Endometrial microvascular endothelial cells (primary cell): Measurements from ENCODE around the gene ZNF286A. TPM values are rescaled to one million over a fixed set of nuclear protein-coding genes. Genes with fewer than 3 reads are reported as not detected.
"Not testable (repeated sequence)": the region's sequence is repeated elsewhere in the genome, so short reads cannot be mapped to it uniquely, and the experiment has no call there.

ENCODE experiments used
- in situ Hi-C: cut with HindIII; loops from 2 replicates; pipeline ENCODE4 v1.10.0; 2017; ENCODE audit warnings: low sequenced_read_pairs, low pct_unique_long_range_greater_than_20kb; ENCODE audit errors: inconsistent ontology term
- total RNA-seq: library from RNA; depleted of rRNA; stranded (reverse); fragments of >200 nt; gene quantifications from one replicate; pipeline ENCODE4 v1.2.3, GENCODE V29; 2015; ENCODE audit errors: inconsistent ontology term

ZNF286A gene
- total RNA-seq, 1 donor from 2014 or later, result 32.4 TPM

DNA sequence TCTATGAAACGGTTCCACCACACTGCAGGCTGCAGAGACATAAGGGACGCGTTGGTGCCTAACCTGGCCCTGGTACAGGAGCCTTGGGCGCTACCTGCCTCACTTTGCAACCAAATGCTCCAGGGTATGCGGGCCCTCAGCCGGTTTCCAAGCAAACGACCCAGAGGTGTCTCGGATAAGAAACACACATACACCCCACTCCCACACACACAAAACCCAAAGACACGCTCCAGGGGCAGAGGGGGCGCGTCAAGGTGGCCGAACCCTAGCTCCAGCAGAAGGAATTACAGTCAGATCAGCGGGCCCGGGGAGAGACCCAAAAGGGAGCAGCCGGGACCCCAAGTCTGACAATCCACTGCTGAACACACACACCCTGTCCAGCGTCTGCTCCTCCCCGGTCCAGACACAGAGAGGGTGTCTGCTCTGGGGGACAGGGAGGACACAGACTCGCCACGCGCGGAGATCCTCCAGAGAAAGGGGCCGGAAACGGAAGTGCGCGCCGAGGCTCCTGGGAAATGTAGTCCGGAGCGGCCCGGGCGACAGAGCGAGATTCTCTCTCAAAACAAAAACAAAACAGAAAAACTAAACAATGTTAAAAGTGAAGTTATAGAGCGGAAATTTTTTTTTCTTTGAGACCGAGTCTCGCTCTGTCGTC is 15.6 kb upstream of the ZNF286A start, which contains the start of gene TRIM16:
TRIM16 (minus strand) TSS at position 488 of the 655 bp plus-strand sequence. CDS start 32,702 bp downstream, outside the sequence.
- in situ Hi-C loops, result not testable (repeated sequence)

DNA sequence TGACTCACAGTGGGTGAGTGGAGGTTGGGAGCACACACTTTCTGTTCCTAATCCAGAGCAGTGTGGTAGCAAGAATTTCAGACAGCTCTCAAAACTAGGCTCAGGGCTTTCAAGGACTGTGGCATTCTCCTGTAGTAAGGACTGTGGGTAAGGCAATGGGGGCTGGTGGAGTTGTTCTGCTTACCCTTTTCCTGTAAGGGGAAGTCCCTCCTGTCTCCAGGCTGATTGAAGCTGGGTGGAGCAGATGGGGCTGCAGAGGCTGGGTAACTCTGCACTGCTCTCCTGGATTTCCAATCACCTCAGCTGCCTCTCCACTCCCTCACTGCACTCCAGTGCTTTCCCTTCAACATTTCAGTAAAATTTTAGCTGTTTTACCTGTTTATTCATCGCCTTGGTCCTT is 12.1 kb upstream of the ZNF286A start:
- in situ Hi-C loops, result not testable (repeated sequence)

DNA sequence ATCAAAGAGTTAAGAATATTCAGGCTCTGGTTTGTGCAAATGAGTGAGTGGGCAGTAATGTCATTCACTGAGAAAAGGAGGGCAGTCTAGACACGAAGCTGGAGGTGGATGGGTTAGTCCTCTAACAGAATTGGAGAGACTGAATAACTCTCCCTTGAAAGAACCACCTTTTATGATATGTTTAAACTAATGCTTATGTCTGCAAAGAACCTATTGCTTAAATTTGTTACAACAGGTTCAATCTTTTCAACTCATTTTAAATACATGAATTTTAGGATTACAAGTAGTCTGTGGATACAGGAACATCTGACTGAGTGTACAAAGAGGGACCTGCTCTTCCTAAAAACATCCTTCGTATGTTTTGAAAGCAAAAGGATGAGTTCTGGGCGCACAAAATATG is 585 bp upstream of the ZNF286A start:
- in situ Hi-C loops, result not testable (repeated sequence)

DNA sequence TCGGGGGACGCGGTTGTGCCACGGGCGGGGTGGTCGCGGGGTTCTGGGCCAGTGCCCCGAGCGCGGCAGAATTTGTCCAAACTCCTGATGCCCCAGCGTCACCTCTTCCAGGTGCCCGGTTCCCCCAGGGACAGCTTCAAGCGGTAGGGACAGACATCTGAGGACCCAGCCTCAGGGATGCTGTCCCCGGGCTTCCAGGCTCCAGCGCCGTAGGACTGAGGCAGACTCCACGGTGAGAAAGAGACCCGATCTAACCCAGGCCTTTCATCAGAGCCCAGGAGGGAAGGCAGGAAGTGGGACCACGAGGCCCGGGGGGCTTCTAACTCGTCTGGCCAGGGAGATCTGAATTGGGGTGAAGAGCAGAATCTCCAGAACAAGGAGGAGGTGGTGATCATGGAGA is 385 bp downstream of the ZNF286A start:
- in situ Hi-C loops, result not testable (repeated sequence)

DNA sequence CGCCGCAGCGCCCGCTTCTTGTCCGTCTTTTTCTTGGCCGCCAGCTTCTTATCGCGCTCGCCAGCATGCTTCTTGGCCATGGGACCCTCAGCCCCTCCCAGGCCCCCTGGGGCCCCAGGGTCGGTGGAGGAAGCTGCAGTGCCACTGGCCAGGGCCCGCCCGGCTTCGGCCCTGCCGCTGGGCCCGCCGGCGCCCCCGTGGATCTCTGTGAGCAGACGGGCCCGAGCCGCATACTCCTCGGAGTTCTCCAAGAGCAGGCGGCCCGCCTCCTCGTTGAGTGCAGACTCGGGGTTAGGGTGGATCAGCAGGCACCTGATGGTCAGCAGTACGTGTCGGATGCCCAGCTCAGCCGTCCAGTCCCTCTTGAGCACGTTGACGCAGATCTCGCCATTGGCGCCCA is 4.7 kb downstream of the ZNF286A start:
- in situ Hi-C loops, result not testable (repeated sequence)

DNA sequence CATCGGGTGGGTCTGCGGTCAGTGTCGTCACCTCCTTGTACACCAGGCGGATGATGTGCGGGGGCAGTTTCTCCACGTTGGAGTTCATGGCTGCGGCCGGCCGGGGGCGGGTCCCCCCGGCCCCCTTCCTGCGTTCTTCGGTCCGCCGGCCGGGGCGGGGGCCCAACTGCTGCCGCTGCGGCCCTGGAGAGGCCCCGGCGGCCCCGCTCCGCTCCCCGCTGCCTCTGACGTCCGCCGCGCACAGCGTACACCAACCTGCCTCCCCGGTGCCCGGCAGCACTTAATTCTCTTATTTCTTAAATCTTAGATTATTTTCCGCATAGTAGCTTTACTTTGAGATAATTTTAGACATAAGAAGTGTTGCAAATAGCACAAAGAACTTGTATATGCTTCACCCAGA is 5.3 kb downstream of the ZNF286A start:
- in situ Hi-C loops, result not testable (repeated sequence)

DNA sequence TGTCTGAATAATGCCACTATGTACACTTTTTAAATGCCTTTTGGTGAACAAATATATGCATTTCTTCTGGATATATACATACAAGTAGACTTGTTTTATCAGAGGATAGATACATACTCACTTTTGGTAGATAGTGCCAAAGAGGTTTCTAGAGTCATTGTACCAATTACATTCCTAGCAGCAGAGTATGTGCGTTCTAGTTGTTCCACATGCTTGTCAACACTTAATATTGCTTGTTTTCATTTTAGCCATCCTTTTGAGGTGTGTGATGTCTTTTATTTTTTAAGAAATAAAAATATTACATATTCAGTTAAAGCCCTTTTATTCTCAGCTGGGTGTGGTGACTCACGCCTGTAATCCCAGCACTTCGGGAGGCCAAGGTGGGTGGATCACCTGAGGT is 9.3 kb downstream of the ZNF286A start:
- in situ Hi-C loops, result not testable (repeated sequence)

DNA sequence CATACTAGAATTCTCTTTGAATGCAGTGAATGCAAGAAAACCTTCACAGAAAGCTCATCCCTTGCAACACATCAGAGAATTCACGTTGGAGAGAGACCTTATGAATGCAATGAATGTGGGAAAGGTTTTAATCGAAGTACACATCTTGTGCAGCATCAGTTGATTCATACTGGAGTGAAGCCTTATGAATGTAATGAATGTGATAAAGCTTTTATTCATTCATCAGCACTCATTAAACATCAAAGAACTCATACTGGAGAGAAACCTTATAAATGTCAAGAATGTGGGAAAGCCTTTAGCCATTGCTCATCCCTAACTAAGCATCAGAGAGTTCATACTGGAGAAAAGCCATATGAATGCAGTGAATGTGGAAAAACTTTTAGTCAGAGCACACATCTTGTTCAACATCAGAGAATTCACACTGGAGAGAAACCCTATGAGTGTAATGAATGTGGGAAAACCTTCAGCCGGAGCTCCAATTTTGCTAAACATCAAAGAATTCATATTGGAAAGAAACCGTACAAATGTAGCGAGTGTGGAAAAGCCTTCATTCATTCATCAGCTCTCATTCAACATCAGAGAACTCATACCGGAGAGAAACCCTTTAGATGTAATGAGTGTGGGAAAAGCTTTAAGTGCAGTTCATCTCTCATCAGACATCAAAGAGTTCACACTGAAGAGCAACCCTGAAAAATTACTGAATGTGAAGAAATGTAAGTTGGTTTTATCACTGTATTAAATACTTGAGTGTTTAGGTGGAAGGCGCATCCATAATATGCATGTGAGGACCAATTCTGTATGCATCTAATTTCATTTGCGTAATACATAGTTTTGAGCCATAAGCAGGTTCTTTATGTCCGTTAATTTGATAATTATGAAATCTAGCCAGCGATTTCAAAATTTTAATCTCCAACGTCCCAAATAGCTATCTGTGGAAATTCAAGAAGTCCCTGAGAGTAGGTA is 17.3 kb downstream of the ZNF286A start:
- in situ Hi-C loops, result not testable (repeated sequence)

DNA sequence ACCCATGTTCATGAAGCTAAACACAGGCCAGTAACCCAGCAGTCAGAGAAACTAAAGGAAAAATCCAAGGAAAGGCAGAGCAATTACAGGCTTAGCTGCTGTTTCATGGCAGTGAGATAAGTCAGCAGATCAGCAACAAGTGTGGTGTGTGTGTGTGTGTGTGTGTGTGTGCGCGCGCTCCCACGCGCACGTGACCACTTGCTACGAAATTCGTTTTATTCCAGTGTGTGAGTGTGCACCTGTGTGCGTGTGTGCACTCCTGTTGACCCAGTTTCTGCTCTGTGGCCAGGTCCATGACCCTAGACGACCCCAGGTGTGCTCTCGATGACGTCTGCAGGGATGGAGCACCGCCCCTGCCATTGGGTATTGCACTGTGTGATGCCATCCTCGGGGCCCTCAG is 31.0 kb downstream of the ZNF286A start:
- in situ Hi-C loops, result not testable (repeated sequence)

DNA sequence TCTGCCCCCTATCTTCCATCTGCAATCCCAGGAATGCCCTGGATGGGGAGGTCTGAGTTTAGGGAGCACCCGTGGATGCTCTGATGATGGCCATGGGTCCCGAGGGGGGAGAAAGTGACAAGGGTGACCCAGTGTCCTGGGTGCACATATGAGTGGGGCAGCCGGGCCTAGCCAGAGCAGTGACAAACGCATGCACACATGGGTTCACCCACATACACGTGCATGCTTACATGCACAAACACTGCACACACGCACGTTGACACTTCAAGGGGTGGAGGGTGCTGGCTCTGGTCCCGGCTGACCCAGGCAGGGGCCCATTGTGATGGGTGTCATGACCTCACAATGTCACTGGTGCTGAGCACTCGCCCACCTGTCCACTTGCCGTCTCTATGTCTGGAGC is 32.3 kb downstream of the ZNF286A start, which contains the start of gene TBC1D26:
TBC1D26 (plus strand) TSS at position 384 of the 400 bp plus-strand sequence. CDS start 3,066 bp downstream, outside the sequence.
- in situ Hi-C loops, result not testable (repeated sequence)

DNA sequence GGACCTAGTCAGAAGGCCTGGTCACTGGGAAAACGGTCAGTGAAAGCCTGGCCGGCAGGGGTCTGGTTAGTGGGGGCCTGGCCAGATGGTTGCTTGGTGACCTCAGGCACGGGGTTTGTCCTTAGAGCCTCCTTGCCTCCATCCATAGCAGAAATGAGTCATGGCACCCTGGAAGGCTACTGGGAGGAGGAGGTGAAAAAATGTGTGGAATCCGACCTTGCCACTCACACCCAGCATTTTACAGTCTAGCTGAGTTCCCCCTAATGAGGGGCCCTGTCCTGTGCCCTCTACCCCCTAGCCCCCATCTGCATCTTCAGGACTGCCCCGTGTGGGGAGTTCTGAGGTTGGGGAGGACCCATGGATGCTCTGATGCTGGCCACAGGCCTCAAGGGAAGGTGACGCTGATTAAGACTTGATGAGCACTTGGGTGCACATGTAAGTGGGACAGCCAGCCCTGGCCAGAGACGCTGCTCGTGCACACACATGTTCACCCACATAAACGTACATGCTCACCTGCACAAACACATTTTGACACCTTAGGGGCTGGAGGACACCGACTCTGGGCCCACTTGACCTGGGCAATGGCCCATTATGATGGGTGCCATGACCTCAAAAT is 33.7 kb downstream of the ZNF286A start:
- in situ Hi-C loops, result not testable (repeated sequence)

DNA sequence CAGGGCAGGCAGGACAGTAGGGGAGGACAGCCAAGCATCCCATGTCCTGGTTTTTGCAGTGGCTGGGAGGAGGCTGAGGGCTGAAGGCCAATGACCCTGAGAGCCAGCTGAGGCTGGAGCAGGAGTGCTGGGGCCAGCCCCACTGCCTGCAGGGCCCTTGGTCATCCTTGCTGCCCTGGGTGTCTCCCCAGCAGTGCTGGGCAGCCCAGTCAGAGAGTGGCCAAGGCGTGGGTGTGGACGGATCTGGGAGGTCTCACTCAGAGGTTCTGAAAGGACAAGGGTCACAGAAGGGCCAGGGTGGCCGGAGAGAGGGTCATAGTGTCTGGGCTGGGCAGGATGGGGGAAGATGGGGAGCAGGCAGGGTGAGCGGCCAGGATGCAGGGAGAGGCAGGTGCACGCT is 37.0 kb downstream of the ZNF286A start:
- in situ Hi-C loops, result not testable (repeated sequence)

DNA sequence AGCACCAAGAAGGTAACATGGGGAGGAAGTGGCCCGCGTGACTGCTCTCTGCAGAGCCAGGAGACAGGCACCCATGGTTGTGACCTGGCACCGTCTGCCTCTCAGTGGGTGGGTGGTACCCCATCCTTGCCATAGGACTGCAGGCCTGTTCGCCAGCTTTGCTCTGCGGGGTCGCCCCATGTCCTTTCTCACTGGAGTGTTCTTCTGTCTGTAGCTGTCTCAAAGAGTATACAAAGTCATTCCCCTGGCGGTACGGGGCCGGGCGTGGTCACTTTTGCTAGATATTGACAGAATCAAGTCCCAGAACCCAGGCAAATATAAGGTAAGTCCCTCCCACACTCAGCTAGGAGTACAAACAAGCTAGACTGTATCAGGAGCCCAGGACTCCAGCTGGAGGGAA is 38.5 kb downstream of the ZNF286A start:
- in situ Hi-C loops, result no loop called here

DNA sequence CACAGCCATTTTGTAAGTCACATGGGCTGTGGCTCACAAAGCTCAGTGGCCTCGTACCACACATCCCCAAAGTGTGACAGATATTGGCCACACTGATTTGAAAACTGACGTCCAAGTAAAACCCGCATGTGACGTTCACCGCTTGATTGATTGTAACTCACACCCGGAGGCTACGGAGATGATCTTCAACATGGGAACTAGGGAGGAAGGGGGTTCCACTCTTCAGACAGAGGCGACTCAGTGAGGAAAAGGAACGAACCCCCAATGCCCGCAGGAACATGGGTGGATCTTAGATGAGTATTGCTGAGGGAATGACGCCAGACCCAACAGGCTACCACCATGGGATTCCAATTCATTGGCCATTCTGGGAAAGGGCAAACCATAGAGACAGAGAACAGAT is 39.7 kb downstream of the ZNF286A start:
- in situ Hi-C loops, result not testable (repeated sequence)

DNA sequence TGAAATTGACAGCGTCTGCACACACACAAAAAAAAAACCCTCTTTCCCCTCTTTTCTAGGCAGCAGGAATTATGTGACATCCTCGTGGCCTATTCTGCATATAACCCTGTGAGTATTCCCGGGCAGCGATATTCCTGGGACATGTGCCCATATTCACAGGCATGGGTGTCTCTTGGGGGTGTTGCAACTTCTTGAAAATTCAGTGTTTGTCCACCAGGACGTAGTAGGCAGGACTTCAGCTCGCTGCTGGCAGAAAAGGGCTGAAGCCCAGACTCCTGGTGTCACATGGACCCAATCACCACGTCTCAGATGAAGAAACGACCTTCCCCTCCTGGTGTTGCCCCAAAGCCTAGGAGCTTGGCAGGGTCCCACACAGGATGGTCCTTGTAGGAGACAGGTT is 40.5 kb downstream of the ZNF286A start:
- in situ Hi-C loops, result not testable (repeated sequence)

DNA sequence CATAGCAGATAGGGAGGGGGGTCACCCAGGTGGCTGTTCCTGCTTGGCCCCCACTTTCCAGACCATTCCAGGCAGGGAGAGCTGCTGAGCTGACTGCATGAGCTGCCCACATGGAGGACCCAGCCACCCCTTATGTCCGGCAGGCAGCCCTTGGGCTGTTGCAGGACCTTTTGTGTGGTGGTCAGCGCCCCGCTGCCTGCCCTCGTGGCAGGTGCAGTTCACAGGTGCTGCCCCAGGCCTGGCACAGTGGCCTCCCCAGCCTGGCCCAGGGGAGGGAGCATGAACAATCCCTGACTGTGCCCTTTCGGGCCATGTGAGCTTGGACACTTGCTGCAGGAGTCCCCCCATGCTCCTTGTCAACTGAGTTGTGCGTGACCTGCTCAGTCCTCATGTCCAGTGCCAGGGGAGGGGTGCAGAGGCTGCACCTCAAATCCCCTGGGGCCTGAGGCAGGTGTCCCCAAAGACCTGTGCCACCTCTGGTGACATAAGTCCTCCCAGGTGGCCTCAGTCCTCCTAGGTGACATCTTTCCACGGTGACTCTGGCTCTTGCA is 41.1 kb downstream of the ZNF286A start:
- in situ Hi-C loops, result no loop called here

DNA sequence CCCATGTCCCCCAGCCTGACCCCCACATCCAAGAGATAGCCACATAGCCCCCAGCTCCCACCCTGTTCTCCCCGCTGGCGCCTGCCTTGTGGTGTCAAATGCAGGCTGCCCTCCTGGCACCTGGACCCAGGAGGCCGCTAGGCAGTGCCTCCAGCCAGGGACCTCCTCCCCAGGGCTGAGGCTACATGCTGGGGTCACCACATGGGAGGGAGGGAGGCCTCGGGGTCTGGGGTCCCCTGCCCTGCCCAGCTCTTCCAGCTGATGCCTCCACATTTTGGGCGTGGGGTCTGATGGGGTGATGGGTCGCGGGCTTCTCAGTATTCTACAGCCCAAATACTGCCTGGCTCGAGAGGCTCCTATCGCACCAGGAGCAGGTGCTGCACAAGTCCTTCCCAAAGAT is 42.1 kb downstream of the ZNF286A start:
- in situ Hi-C loops, result no loop called here

DNA sequence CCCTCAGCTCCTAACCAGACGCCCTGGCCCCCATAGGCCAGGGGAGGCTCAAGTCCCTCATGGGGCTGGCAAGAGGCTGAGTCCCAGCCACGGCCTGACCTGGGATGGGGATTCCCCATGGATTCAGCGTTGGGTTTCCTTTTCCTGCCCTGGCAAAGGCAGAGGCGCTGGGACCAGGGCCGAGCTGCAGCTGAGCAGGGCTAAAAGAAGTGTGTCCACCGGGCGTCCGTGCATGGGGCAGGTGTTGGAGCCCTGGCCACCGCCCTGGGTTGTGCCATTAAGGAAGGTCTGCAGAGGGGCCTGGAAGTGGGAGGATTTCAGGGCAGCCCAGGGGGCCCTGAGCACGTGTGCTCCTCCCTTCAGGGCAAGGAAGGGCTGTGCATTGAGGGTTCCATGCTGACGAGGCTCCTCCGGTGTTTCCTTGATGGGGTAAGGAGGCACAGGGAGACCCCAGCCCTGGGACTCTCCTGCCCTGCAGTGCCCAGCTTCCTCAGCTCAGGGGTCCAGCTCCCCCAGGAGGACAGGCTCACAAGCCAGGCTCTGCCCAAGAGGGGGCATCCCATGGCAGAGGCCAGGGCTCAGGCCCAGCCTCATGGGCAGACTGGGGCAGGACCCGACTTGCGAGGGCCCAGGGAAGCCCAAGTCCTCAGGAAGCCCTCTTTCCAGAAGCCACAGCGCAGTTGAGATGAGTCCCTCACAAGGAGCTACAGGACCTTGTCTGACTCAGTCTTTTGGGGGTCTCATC is 42.7 kb downstream of the ZNF286A start:
- in situ Hi-C loops, result no loop called here
